Adrenal gland (tissue), 12 donors: Measurements from ENCODE around the gene ZBTB49. TPM values are rescaled to one million over a fixed set of nuclear protein-coding genes. Genes with fewer than 3 reads are reported as not detected.
A peak's percentile ranks its signal among the peaks of the same experiment; 100 is the strongest.

Source experiments
- DNase-seq, 7 donors: peaks; one replicate each; pipeline ENCODE4 v3.0.0-alpha.2; 2019 to 2020
- H3K27ac ChIP-seq, 5 donors: fragments of 200-600 bp; sonication (generic) in 4 of 5; 1 replicate in 3 of 5; 2 replicates in 2 of 5; pipeline versions ENCODE4 v1.5.1 to v1.8.0; 2016 to 2020; ENCODE audit warnings: mild to moderate bottlenecking in 1 of 5
- H3K27me3 ChIP-seq: fragments of 200-600 bp; 2 replicates; pipeline ENCODE4 v1.8.0; 2021
- H3K36me3 ChIP-seq, 2 donors: fragments of 200-600 bp; replicated peaks in 1 of 2; 1 replicate in 1 of 2; 2 replicates in 1 of 2; pipeline versions ENCODE4 v1.5.1 to v1.8.0; 2018 to 2022
- H3K4me1 ChIP-seq, 2 donors: fragments of 200-600 bp; replicated peaks in 1 of 2; 1 replicate in 1 of 2; 2 replicates in 1 of 2; pipeline versions ENCODE4 v1.5.1 to v1.8.0; 2018 to 2021
- H3K4me3 ChIP-seq, 4 donors: fragments of 200-600 bp; sonication (generic) in 3 of 4; one replicate each; pipeline ENCODE4 v1.5.1; 2016 to 2018
- H3K9me3 ChIP-seq, 3 donors: fragments of 200-600 bp; sonication (generic) in 1 of 3; replicated peaks in 1 of 3; 1 replicate in 2 of 3; 2 replicates in 1 of 3; pipeline versions ENCODE4 v1.5.1 to v1.8.0; 2016 to 2021
- CTCF ChIP-seq, 6 experiments: fragments of 450-650 bp in 4 of 6; fragments of 200-600 bp in 2 of 6; sonication (generic) in 1 of 6; IDR thresholded peaks; 1 replicate in 5 of 6; 2 replicates in 1 of 6; pipeline versions ENCODE4 v1.5.1 to v1.8.0; 2016 to 2021; ENCODE audit warnings: antibody characterized with exemption in 6 of 6, mild to moderate bottlenecking in 2 of 6, moderate library complexity in 1 of 6
- POLR2A ChIP-seq, 2 donors: fragments of 450-650 bp; IDR thresholded peaks; one replicate each; pipeline ENCODE4 v1.6.1; 2017; ENCODE audit warnings: antibody characterized with exemption in 2 of 2, mild to moderate bottlenecking in 2 of 2, moderate library complexity in 1 of 2
- WGBS, 4 donors: extraction: QIAGEN DNeasy Blood & Tissue Kit in 2 of 4; methylation state at CpG; one replicate each; pipeline versions ENCODE4 v1.1.5 to v1.1.7; 2013 to 2017; 5-methylcytosine and 5-hydroxymethylcytosine counted together
- intact Hi-C, 2 donors: fragments of 100-400 bp; cut with DNase I; formaldehyde crosslinking; loops; one replicate each; pipeline versions ENCODE4 v1.14.1 to v1.15.0; 2022 to 2023
- polyA plus RNA-seq, 3 donors: library from polyadenylated mRNA; stranded (reverse); fragments of 200-250 nt in 2 of 3; fragments of 350-450 nt in 1 of 3; fragmentation: Illumina TruSeq in 1 of 3; extraction: RNeasy Lipid Tissue Mini Kit (QIAGEN cat#74804) in 1 of 3; gene quantifications; one replicate each; pipeline ENCODE4 v1.2.3, GENCODE V29; 2013 to 2014
- total RNA-seq, 9 donors: library from RNA; depleted of rRNA in 4 of 9; stranded (reverse); fragments of >200 nt in 4 of 9; fragments of 120-200 nt in 1 of 9; fragmentation: NEBNext Ultra II Directional in 1 of 9; extraction: Animal tissue kit (Norgen Biotek cat#: 25700) in 1 of 9; gene quantifications; one replicate each; pipeline versions ENCODE4 v1.1.0 to v1.2.4, GENCODE V29; 2013 to 2023
- donor health status: healthy with polysubstance abuse.
- donor health status: Bipolar disorder and iron deficiency.
- donor health status: DM: yes; HTN: yes; CAD: no.
- donor health status: DM: no; HTN: no; CAD: no.
- donor health status: DM: no; HTN: no; CAD: no.
- donor health status: DM: yes; HTN: yes; CAD: no.

The ZBTB49 gene
- total and polyA plus RNA-seq, 12 donors: 3.3 to 7.2 (median 4.7) TPM

GRCh38 chr4:4325321-4325720 lies 35.3 kb downstream of the ZBTB49 start:
- WGBS, 4 donors: 79 to 93% (median 88%) methylated on average over 5 of the region's 5 CpGs
- no peak overlapping the region for H3K27ac ChIP-seq
- H3K27me3 ChIP-seq: no peaks in the 10 kb centered on the region
- H3K9me3 ChIP-seq: no peaks in the 10 kb centered on the region
- H3K36me3 ChIP-seq: peaks cover 0 to 21% of the 10 kb centered on the region in 2 donors
- intact Hi-C loops: no loop called here
- H3K4me1 ChIP-seq: no peaks in the 10 kb centered on the region
- no peak for TF ChIP-seq CTCF (IDR thresholded peaks at IDR 0.05)
- TF ChIP-seq POLR2A (IDR thresholded peaks at IDR 0.05): no peak
- peak in 2 of 7 donors; percentile 1 to 34 for DNase-seq
- no peak overlapping the region for H3K4me3 ChIP-seq

GRCh38 chr4:4326166-4326565 lies 36.1 kb downstream of the ZBTB49 start:
- H3K27ac ChIP-seq: no peak overlapping the region
- intact Hi-C loops: no loop called here
- TF ChIP-seq POLR2A (IDR thresholded peaks at IDR 0.05): no peak
- no peak for TF ChIP-seq CTCF (IDR thresholded peaks at IDR 0.05)
- DNase-seq: peak in 1 of 7 donors; percentile 0
- H3K4me3 ChIP-seq: no peak overlapping the region
- H3K9me3 ChIP-seq: no peaks in the 10 kb centered on the region
- no peaks in the 10 kb centered on the region for H3K27me3 ChIP-seq
- no peaks in the 10 kb centered on the region for H3K4me1 ChIP-seq
- 89 to 93% (median 91%) methylated on average over 4 of the region's 4 CpGs for WGBS, 4 donors
- peaks cover 0 to 13% of the 10 kb centered on the region in 2 donors for H3K36me3 ChIP-seq

GRCh38 chr4:4327652-4328121 lies 37.6 kb downstream of the ZBTB49 start:
- 44 to 63% (median 53%) methylated on average over 14 to 22 of the region's 22 CpGs for WGBS, 4 donors
- Histone ChIP-seq H3K27me3 (no peaks in the 10 kb centered on the region), H3K27ac (no peak overlapping the region), H3K9me3 (no peaks in the 10 kb centered on the region), H3K36me3 (no peaks in the 10 kb centered on the region), H3K4me1 (no peaks in the 10 kb centered on the region), H3K4me3 (no peak overlapping the region)
- intact Hi-C loops: no loop called here
- DNase-seq: peak in 5 of 7 donors; percentile 13 to 62 (median 32)
- TF ChIP-seq CTCF (IDR thresholded peaks at IDR 0.05): peak in 2 of 6 experiments; percentile 6 to 28
- TF ChIP-seq POLR2A (IDR thresholded peaks at IDR 0.05): no peak

GRCh38 chr4:4328206-4328605 lies 38.2 kb downstream of the ZBTB49 start:
- no peak for TF ChIP-seq CTCF (IDR thresholded peaks at IDR 0.05)
- no peak for TF ChIP-seq POLR2A (IDR thresholded peaks at IDR 0.05)
- no peak for DNase-seq
- intact Hi-C loops: no loop called here
- H3K4me1 ChIP-seq: no peaks in the 10 kb centered on the region
- no peaks in the 10 kb centered on the region for H3K36me3 ChIP-seq
- WGBS, 4 donors: 94 to 100% (median 96%) methylated on average over 1 of the region's 1 CpG
- H3K9me3 ChIP-seq: no peaks in the 10 kb centered on the region
- H3K27me3 ChIP-seq: no peaks in the 10 kb centered on the region
- H3K27ac ChIP-seq: no peak overlapping the region
- H3K4me3 ChIP-seq: no peak overlapping the region
